ENCODE measurements around the gene PCP2.

- peak in 1 of 6 experiments; percentile 6 for TF ChIP-seq CTCF (IDR thresholded peaks at IDR 0.05)
- no peak for TF ChIP-seq POLR2A (IDR thresholded peaks at IDR 0.05)
These were observed 35.8 kb downstream of the PCP2 start for GRCh38 chr19:7597689-7598088.

All from esophagus squamous epithelium (tissue), 4 donors.